HG02763 (cell line): Measurements from ENCODE around the gene ZNF337.
"Not testable (repeated sequence)": the region's sequence is repeated elsewhere in the genome, so short reads cannot be mapped to it uniquely, and the experiment has no call there.

Source experiments
- ATAC-seq: cut with Tn5 transposase; IDR thresholded peaks from one replicate; pipeline ENCODE4 v1.9.1; 2021; ENCODE audit warnings: mild to moderate bottlenecking, moderate library complexity; ENCODE audit not compliant: unreplicated experiment

Gene ZNF337

DNA sequence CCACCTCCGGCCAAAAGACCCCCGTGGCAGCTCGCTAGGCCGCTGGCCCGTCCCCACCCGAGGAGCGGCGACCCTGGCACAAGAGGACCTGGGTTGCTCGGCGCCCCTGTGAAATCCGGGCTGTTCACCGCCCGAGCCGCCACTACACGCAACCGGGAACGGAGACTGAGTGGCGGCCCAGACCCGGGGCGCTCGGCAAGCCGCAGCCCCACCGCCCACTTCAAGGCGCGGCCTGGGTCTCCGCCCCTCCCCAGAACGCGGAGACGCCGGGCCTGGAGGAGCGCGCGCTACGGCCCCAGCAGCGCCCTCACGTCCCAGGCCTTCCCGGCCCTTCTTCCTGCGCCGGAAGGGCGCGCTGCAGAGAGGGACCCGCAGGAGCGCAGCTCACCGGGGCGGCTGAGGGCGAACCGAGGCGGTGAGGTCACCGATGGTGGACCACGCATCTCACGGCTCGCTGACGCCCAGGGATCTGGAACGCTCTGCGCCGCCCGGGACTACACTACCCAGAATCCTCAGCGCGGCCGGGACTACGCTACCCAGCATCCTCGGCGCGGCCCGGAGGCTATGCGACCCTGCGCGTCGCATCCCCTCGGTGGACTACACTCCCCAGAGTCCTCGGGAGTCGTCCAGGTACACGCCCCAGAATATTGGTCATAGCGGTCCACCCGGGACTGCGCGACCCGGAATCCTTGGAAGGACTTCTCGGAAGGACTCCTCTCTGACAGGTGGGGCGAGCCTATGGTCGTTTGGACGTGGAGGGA, at the start of gene ZNF337:
ZNF337 (minus strand) TSS at position 483 of the 761 bp plus-strand sequence. CDS start 10,436 bp downstream, outside the sequence.
- ATAC-seq: peak; percentile 97

DNA sequence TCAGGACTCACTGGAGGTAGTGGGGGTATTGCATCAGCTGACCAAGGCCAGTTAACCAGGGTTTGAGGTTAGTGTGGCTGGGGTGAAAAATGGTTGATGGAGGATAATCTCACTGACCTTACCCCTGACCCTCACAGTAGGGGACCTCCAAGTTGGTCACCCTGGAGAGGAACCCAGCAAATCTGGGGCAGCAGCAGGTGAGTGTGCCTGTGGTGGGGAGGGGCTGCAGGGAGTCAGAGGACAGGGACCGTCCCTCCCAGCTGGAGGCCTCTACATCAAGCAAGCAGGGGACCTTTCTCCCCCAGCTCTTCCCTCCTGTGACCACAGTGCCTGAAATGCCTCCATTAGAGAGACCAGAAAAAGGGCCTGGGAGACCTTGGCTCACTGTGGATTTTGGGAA, 49.1 kb upstream of the ZNF337 start:
- no peak for ATAC-seq

GRCh38 chr20:25745100-25745499, 48.4 kb upstream of the ZNF337 start:
- no peak for ATAC-seq

GRCh38 chr20:25744261-25744660, 47.6 kb upstream of the ZNF337 start:
- no peak for ATAC-seq

GRCh38 chr20:25741088-25741487, 44.4 kb upstream of the ZNF337 start:
- ATAC-seq: no peak

DNA sequence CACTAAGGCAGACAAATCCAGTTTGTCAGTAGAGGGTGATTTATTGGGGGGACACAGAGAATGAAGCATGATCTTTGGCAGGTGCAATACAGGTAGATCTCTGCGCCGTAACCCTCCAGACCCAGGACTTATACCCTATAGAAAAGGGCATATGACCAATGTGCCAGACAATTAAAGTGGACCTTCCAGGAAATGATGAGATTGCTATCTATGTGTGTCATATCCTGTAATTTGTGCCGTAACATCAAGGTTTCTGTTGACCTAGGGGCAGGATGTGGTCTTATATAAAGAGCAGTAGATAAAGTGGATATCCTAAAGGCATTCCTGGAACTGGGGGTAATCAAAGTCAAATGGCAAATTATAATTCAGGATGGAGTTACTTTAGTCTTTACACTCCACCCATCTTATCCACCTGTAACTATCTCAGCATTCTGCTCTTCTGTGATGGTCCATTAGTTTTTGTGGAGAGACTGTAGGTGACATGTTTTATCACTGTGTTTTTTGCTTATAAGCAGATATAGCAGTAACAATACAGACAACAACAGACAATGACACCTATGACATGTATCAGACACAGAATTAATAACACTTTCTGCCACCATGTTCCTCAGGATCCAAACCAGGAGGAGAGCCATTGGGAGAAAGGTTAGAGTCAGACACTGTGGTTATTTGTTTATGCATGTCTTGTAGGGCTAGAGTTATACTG, 43.1 kb upstream of the ZNF337 start:
- ATAC-seq: no peak

DNA sequence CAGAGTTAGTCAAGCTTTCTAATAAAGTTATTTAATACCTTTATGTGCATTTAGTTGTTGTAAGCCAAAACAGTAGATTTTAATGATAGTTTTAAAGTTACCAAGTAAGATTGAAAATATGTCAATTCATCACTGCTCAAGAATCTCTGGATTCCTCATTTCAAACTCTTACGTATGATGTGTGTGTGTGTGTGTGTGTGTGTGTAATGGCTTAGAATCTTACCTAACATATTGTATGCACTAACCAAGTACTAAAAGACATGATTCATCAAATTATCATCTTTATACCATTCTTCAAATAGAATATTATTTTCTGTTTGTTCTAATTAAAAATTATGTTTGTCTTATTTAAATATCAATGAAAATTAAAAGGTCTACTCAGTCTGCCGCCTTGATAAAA, 41.5 kb upstream of the ZNF337 start:
- no peak for ATAC-seq

- no peak for ATAC-seq
Observed at GRCh38 chr20:25733903-25734302, 37.2 kb upstream of the ZNF337 start.

DNA sequence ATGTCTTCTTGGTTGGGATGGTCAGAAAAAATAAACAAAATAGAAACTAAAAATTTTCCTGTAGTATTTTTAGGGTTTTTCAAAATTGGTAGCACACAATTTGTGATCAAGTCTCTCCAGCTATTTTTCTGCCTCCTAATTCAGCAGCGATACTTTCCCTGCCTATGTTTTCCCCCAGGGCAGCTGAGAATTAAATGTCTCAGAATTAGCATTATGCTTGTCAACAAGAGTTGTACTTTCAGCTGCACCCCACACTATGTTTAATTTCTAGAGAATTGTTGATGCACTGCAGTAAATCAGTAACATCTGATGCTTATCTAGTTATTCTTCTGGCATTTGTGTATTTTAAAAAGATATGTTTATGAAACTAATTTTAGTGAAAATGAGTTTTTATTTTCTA, 34.2 kb upstream of the ZNF337 start:
- no peak for ATAC-seq

DNA sequence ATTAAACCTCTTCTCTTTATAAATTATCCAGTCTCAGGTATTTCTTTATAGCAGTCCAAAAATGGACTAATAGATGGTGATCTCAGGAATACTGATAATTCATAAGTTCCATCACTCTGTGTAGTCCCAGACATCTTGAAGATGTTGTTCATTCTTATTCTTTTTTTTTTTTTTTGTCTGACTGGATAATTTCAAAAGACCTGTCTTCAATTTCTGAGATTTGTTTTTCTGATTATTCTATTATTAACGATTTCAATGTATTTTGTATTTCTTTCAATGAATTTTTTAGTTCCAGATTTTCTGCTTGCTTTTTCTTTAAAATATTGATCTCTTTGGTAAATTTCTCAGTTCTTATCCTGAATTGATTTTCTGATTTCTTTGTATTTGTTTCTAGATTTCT, 29.7 kb upstream of the ZNF337 start:
- no peak for ATAC-seq

GRCh38 chr20:25725639-25726038, 29.0 kb upstream of the ZNF337 start:
- ATAC-seq: no peak

DNA sequence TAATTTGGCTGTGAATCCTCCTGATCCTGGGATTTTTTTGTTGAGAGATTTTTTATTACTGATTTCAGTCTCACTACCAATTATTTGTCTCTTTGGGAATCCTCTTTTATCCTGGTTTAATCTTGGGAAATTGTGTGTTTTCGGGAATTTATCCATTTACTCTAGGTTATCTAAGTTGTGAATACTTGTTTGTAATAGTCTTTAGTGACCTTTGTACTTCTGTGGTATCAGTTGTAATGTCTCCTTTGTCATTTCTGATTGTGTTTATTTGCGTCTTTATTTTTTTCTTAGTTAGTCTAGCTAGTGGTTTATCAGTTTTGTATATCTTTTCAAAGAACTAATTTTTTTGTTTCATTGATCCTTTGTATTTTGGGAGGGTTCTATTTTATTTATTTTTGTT, 27.3 kb upstream of the ZNF337 start:
- ATAC-seq: no peak

DNA sequence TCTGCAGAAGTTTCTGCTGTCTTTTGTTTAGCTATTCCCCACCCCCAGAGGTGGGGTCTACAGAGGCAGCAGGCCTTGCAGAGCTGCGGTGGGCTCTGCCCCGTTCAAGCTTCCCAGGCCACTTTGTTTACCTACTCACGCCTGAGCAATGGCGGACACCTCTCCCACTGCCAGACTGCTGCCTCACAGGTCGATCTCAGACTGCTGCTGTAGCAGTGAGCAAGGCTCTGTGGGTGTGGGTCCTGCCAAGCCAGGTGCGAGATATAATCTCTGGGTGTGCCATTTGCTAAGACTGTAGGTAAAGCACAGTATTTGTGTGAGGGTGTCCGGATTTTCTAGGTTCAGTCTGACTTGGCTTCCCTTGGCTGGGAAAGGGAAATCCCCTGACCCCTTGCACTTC, 23.6 kb upstream of the ZNF337 start:
- no peak for ATAC-seq

DNA sequence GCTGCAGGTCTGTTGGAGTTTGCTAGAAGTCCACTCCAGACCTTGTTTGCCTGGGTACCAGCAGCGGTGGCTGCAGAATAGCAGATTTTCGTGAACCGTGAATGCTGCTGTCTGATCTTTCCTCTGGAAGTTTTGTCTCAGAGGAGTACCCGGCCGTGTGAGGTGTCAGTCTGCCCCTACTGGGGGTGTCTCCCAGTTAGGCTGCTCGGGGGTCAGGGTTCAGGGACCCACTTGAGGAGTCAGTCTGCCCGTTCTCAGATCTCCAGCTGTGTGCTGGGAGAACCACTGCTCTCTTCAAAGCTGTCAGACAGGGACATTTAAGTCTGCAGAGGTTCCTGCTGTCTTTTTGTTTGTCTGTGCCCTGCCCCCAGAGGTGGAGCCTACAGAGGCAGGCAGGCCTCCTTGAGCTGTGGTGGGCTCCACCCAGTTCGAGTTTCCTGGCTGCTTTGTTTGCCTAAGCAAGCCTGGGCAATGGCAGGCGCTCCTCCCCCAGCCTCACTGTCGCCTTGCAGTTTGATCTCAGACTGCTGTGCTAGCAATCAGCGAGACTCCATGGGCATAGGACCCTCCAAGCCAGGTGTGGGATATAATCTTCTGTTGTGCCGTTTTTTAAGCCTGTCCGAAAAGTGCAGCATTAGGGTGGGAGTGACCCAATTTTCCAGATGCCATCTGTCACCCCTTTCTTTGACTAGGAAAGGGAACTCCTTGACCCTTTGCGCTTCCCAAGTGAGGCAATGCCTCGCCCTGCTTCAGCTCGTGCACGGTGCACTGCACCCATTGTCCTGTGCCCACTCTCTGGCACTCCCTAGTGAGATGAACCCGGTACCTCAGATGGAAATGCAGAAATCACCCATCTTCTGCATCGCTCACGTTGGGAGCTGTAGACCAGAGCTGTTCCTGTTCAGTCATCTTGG, 22.5 kb upstream of the ZNF337 start:
- ATAC-seq: not testable (repeated sequence)

GRCh38 chr20:25707695-25708094, 11.0 kb upstream of the ZNF337 start:
- no peak for ATAC-seq

DNA sequence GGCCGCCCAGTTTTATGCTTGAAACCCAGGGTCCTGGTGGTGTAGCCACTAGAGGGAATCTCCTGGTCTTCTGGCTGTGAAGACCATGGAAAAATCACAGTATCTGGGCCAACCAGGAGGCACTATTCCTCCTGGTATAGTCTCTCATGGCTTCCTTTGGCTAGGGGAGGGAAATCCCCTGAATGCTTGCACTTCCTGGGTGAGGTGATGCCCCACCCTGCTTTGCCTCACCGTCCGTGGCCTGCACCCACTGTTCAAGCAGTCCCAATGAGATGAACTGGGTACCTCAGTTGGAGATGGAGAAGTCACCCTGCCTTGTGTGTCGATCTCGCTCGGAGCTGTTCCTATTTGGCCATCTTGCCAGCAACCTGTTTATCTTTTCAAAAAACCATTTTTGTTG, 10.1 kb upstream of the ZNF337 start:
- ATAC-seq: no peak

DNA sequence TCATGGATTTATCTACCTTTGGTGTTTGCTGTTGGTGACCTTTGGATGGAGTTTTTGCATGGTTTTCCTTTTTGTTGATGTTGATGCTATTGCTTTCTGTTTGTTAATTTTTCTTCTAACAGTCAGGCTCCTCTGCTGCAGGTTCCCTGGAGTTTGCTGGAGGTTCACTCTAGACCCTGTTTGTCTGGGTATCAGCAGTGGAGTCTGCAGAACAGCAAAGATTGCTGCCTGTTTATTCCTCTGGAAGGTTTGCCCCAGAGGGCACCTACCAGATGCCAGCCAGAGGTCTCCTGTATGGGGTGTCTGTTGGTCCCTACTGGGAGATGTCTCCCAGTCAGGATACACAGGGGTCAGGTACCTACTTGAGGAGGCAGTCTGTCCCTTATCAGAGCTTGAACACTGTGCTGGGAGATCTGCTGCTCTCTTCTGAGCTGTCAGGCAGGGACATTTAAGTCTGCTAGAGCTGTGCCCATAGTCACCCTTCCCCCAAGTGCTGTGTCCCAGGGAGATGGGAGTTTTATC, 9.2 kb upstream of the ZNF337 start:
- no peak for ATAC-seq

GRCh38 chr20:25704303-25704702, 7.7 kb upstream of the ZNF337 start:
- not testable (repeated sequence) for ATAC-seq

DNA sequence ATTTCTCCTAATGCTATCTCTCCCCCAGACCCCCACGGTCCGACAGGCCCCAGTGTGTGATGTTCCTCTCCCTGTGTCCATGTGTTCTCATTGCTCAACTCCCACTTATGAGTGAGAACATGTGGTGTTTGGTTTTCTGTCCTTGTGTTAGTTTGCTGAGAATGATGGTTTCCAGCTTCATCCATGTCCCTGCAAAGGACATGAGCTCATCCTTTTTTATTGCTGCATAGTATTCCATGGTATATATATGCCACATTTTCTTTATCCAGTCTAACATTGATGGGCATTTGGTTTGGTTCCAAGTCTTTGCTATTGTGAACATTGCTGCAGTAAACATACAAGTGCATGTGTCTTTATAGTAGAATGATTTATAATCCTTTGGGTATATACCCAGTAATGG, 4.2 kb upstream of the ZNF337 start:
- ATAC-seq: not testable (repeated sequence)

DNA sequence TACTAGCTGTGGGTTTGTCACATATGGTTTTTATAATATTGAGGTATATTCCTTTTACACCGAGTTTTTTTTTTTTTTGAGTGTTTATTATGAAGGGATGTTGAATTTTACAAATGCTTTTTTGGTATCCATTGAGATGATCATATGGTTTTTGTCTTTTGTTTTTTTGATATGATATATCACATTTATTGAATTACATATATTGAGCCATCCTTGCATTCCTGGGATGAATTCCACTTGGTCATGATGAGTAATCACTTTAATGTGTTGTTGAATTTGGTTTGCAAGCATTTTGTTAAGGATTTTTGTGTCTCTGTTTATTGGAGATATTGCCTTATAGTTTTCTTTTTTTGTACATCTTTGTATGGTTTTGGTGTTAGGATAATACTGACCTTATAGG, 3.3 kb upstream of the ZNF337 start:
- ATAC-seq: no peak

- no peak for ATAC-seq
Observed at GRCh38 chr20:25697132-25697446, 436 bp upstream of the ZNF337 start.
